ENCODE data around the gene DTYMK.
A peak's percentile ranks its signal among the peaks of the same experiment; 100 is the strongest.

The DTYMK gene

GRCh38 chr2:241724259-241724974, 37.8 kb upstream of the DTYMK start:
- Mint-ChIP-seq H3K36me3 (ENCODE audit: low read depth) (peaks cover 41% of the 10 kb centered on the region), H3K27me3 (no peaks in the 10 kb centered on the region), H3K4me3 (no peak overlapping the region), H3K27ac (no peak overlapping the region), H3K9me3 (no peaks in the 10 kb centered on the region), H3K4me1 (peaks cover 2% of the 10 kb centered on the region)
- peak; percentile 34 for DNase-seq
- peak; percentile 54 for ATAC-seq

DNA sequence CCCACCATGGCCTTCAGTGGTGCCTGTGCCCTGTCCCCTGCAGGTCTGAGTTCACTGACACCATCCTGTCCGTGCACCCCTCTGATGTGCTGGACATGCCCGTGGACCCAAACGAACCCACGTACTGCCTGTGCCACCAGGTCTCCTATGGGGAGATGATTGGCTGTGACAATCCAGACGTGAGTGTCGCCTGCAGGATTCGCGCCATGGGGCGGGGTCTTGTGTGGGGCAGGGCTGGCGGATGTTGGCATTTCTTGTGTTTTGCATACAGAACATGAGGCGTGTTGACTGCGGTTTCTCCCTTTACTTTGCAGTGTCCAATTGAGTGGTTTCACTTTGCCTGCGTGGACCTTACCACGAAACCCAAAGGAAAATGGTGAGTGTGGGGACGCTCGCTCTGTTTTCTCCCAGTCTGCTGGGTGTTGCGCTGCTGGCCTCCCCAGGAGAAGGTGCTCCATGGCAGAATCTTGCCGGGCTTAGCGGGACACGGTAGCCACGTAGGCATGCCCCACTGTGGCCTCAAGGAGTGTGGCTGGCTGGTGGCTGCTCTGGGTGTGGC, 36.4 kb upstream of the DTYMK start:
- H3K27me3 Mint-ChIP-seq, result no peaks in the 10 kb centered on the region
- DNase-seq (no peak), ATAC-seq (no peak)
- no peaks in the 10 kb centered on the region for H3K4me1 Mint-ChIP-seq
- H3K9me3 Mint-ChIP-seq, result no peaks in the 10 kb centered on the region
- no peak overlapping the region for H3K27ac Mint-ChIP-seq
- peaks cover 41% of the 10 kb centered on the region for H3K36me3 Mint-ChIP-seq (ENCODE audit: low read depth)
- no peak overlapping the region for H3K4me3 Mint-ChIP-seq

- no peaks in the 10 kb centered on the region for H3K27me3 Mint-ChIP-seq
- H3K9me3 Mint-ChIP-seq, result no peaks in the 10 kb centered on the region
- no peak for DNase-seq
- no peaks in the 10 kb centered on the region for H3K4me1 Mint-ChIP-seq
- H3K27ac Mint-ChIP-seq, result no peak overlapping the region
- ATAC-seq, result no peak
- no peak overlapping the region for H3K4me3 Mint-ChIP-seq
- H3K36me3 Mint-ChIP-seq (ENCODE audit: low read depth), result peaks cover 47% of the 10 kb centered on the region
Measured at GRCh38 chr2:241721852-241722251, 35.2 kb upstream of the DTYMK start.

DNA sequence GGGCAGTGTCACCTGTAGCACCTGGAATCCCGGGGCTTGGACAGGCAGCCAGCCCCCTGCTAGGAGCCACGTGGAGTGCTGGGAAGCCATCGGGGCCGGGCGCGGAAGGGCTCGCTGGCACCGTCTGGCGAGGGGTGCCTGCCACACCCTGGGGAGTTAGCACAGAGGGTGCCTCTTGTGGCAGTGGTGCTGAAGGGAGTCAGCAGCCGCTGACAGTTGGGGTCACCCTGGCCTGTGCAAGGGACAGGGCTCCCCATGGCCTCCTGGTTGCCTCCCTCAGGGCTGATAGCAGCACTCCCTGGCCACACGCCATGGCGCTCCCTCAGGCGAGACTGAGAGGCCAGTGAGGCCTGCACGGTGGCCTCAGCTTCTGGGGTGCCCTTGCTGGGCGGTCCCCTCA, 33.9 kb upstream of the DTYMK start:
- Mint-ChIP-seq H3K27ac (no peak overlapping the region), H3K27me3 (no peaks in the 10 kb centered on the region), H3K4me1 (no peaks in the 10 kb centered on the region), H3K4me3 (no peak overlapping the region), H3K36me3 (ENCODE audit: low read depth) (peaks cover 46% of the 10 kb centered on the region), H3K9me3 (no peaks in the 10 kb centered on the region)
- DNase-seq (no peak), ATAC-seq (no peak)

- no peaks in the 10 kb centered on the region for H3K9me3 Mint-ChIP-seq
- no peak overlapping the region for H3K27ac Mint-ChIP-seq
- no peak overlapping the region for H3K4me3 Mint-ChIP-seq
- DNase-seq, result no peak
- ATAC-seq, result no peak
- H3K4me1 Mint-ChIP-seq, result no peaks in the 10 kb centered on the region
- peaks cover 46% of the 10 kb centered on the region for H3K36me3 Mint-ChIP-seq (ENCODE audit: low read depth)
- no peaks in the 10 kb centered on the region for H3K27me3 Mint-ChIP-seq
Measured at GRCh38 chr2:241720099-241720498, 33.5 kb upstream of the DTYMK start.

- no peaks in the 10 kb centered on the region for H3K27me3 Mint-ChIP-seq
- H3K9me3 Mint-ChIP-seq, result no peaks in the 10 kb centered on the region
- ATAC-seq (no peak), DNase-seq (no peak)
- no peak overlapping the region for H3K4me3 Mint-ChIP-seq
- peaks cover 49% of the 10 kb centered on the region for H3K36me3 Mint-ChIP-seq (ENCODE audit: low read depth)
- no peak overlapping the region for H3K27ac Mint-ChIP-seq
- no peaks in the 10 kb centered on the region for H3K4me1 Mint-ChIP-seq
Measured at GRCh38 chr2:241719093-241719492, 32.5 kb upstream of the DTYMK start.

DNA sequence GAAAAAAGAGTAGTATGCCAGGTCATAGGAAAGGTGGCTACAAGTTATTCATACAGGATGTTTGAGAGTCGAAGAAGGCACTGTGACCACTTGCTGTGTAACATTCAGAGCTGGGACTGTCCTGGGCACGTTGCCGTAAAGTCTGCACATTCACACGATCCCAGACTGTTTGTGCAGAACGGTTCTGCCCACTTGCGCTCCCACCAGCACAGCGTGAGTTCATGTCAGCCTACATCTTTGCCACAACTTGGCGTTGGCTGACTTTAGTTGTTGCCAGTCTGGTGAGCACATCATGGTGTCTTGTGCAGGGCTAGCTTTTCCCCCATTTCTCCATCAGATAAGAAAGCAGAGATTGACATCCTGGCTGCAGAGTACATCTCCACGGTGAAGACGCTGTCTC, 22.3 kb upstream of the DTYMK start:
- DNase-seq (no peak), ATAC-seq (no peak)
- Mint-ChIP-seq H3K9me3 (peaks cover 3% of the 10 kb centered on the region), H3K27me3 (no peaks in the 10 kb centered on the region), H3K27ac (no peak overlapping the region), H3K4me3 (no peak overlapping the region), H3K36me3 (ENCODE audit: low read depth) (peaks cover 59% of the 10 kb centered on the region), H3K4me1 (peaks cover 7% of the 10 kb centered on the region)

DNA sequence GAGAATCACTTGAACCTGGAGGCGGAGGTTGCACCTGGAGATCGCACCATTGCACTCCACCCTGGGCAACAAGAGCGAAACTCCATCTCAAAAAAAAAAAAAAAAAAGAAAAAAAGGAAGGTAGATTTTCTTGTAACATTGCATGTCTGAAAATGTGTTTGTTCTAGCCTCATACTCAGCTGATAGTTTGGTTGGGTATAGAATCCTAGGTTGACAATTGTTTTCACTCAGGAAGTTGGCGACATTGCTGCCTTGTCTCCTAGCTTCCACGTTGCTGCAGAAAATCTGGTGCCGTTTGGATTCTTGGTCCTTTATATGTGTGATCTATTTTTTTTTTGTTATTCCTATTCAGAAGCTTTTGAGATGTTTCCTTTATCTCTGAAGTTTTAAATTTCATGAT, 19.9 kb upstream of the DTYMK start:
- peaks cover 48% of the 10 kb centered on the region for H3K36me3 Mint-ChIP-seq (ENCODE audit: low read depth)
- DNase-seq (no peak), ATAC-seq (no peak)
- H3K4me3 Mint-ChIP-seq, result no peak overlapping the region
- no peak overlapping the region for H3K27ac Mint-ChIP-seq
- H3K4me1 Mint-ChIP-seq, result peaks cover 18% of the 10 kb centered on the region
- peaks cover 3% of the 10 kb centered on the region for H3K9me3 Mint-ChIP-seq
- no peaks in the 10 kb centered on the region for H3K27me3 Mint-ChIP-seq

DNA sequence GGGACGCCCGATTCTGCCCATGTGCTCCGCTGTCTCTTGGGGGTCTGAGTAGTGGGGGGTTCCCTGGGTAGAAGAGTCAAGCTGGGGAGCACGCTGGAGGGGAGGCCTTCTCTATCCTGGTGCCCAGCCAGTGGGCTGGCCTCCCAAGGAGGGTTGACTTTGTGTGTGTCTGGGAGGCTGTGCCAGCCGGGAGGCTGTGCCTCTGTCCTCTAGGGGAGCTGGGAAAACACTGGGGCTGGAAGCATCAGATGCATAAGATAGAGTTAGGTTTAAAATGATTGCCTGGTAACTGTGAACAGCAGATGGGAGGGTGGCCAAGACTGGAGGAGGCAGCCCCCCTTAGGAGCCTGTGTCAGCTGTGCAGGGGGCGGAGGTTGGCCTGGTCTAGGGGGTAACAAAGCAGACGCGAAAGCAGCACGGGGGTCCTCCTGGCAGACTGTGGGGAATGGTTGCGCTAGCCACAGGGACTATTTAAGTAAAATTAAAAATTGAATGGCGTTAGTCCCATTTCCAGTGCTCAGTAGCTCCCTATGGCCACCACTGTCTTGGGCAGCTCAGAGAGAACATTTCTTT, 16.5 kb upstream of the DTYMK start:
- ATAC-seq (no peak), DNase-seq (no peak)
- H3K27me3 Mint-ChIP-seq, result no peaks in the 10 kb centered on the region
- peaks cover 32% of the 10 kb centered on the region for H3K4me1 Mint-ChIP-seq
- peaks cover 32% of the 10 kb centered on the region for H3K36me3 Mint-ChIP-seq (ENCODE audit: low read depth)
- H3K9me3 Mint-ChIP-seq, result peaks cover 3% of the 10 kb centered on the region
- peak overlapping the region; percentile 88 for H3K4me3 Mint-ChIP-seq
- peak overlapping the region; percentile 89 for H3K27ac Mint-ChIP-seq

- Mint-ChIP-seq H3K27me3 (no peaks in the 10 kb centered on the region), H3K4me3 (peak overlapping the region; percentile 89), H3K9me3 (peaks cover 3% of the 10 kb centered on the region), H3K4me1 (peaks cover 32% of the 10 kb centered on the region), H3K27ac (peak overlapping the region; percentile 89), H3K36me3 (ENCODE audit: low read depth) (peaks cover 28% of the 10 kb centered on the region)
- peak; percentile 91 for DNase-seq
- peak; percentile 69 for ATAC-seq
Measured at GRCh38 chr2:241702155-241703031, 15.8 kb upstream of the DTYMK start.

DNA sequence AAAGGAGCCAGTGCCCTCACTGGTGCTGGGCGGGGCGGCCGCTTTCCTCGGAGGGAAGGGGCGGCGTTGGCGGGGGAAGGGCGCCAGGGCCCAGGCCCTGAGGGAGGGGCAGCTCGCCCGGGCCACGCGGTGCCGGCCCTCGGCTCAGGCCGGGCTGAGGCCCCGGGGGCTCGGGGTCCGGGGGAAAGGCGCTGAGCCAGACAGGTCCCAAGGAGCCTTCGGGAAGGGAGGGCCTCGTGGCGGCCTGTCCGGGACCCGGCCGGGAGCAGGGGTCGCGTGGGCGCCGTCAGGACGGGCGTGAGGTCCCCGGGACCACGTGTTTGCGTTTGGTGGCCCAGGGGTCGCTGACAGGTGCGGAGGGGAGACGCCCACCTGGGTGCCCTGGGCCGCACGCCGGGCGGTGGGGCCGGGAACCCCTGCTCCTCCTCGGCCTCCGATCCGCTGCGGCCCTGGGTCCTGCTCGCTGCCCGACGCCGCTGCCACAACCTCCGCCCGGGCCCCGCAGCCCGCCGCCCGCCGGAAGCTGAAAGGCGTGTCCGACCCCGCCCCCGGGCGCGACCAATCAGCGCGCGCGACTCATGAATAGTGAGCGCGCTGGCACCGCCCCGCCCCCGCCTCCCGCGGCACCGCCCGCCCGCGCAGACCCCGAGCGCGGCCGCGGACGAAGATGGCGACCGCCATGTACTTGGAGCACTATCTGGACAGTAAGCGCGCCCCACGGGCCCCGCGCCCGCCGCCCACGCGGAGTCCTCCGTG, 15.0 kb upstream of the DTYMK start, which contains the start of gene ING5:
Gene ING5, plus strand, starts transcription at position 641 of the 756 bp plus-strand sequence. Its CDS starts 27 bp downstream, at position 668.
- H3K36me3 Mint-ChIP-seq (ENCODE audit: low read depth), result peaks cover 20% of the 10 kb centered on the region
- H3K27me3 Mint-ChIP-seq, result no peaks in the 10 kb centered on the region
- peak; percentile 99 for DNase-seq
- H3K27ac Mint-ChIP-seq, result peak within 1 kb of the TSS; percentile 93
- peak within 1 kb of the TSS; percentile 89 for H3K4me3 Mint-ChIP-seq
- peaks cover 32% of the 10 kb centered on the region for H3K4me1 Mint-ChIP-seq
- peaks cover under 1% of the 10 kb centered on the region for H3K9me3 Mint-ChIP-seq
- peak; percentile 67 for ATAC-seq

- peak overlapping the region; percentile 89 for H3K4me3 Mint-ChIP-seq
- peak overlapping the region; percentile 93 for H3K27ac Mint-ChIP-seq
- DNase-seq (no peak), ATAC-seq (no peak)
- no peaks in the 10 kb centered on the region for H3K9me3 Mint-ChIP-seq
- no peaks in the 10 kb centered on the region for H3K27me3 Mint-ChIP-seq
- H3K4me1 Mint-ChIP-seq, result peaks cover 32% of the 10 kb centered on the region
- H3K36me3 Mint-ChIP-seq (ENCODE audit: low read depth), result peaks cover 20% of the 10 kb centered on the region
Measured at GRCh38 chr2:241701149-241701398, 14.5 kb upstream of the DTYMK start.

DNA sequence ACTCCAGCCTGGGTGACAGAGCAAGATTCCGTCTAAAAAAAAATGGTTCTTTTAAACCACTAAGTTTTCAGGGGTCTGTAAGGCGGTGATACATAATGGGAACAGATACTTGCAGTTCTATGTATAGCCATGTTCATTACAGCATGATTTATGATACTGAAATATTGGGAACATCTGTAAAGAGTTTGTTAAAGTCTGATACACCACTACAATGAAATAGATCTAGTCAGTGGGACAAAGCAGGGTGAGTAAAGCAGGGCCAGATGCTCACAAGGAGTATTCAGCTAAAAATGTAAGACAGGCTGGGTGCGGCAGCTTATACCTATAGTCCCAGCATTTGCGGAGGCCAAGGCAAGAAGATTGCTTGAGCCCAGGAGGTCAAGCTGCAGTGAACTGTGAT, 9.0 kb upstream of the DTYMK start:
- Mint-ChIP-seq H3K27me3 (no peaks in the 10 kb centered on the region), H3K4me3 (no peak overlapping the region), H3K27ac (no peak overlapping the region), H3K36me3 (ENCODE audit: low read depth) (peaks cover 25% of the 10 kb centered on the region), H3K9me3 (no peaks in the 10 kb centered on the region), H3K4me1 (peaks cover 12% of the 10 kb centered on the region)
- ATAC-seq, result no peak
- no peak for DNase-seq

- no peak for ATAC-seq
- Mint-ChIP-seq H3K27me3 (no peaks in the 10 kb centered on the region), H3K9me3 (no peaks in the 10 kb centered on the region), H3K27ac (no peak overlapping the region), H3K36me3 (ENCODE audit: low read depth) (peaks cover 38% of the 10 kb centered on the region), H3K4me1 (peaks cover 25% of the 10 kb centered on the region), H3K4me3 (no peak overlapping the region)
- DNase-seq, result no peak
Measured at GRCh38 chr2:241692448-241692847, 5.8 kb upstream of the DTYMK start.
